ENCODE results near the gene FBRSL1. TPM values are rescaled to one million over a fixed set of nuclear protein-coding genes. Genes with fewer than 3 reads are reported as not detected.

The FBRSL1 gene
- total RNA-seq, 1 donor from 2014 or later = 4.4 TPM

DNA sequence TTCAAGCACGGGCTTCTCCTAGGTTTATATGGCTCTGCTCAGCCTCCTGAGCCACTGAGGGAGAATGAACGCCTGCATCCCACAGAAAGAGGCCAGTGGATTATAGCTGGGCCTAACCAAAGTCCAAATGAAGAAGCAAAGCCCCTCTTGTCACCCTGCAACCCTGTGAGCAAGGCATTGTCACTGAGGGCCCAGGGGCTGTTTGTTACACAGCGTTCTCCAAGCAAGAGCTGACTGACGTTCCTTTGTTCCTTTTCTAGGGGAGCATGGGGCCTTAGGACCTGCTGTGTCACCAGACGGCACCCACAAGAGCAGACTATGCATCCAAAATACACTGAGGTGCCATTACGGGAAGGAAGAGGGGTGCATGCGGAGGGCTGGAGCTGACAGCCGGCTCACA, 4.3 kb upstream of the FBRSL1 start:
- no peak for DNase-seq

DNA sequence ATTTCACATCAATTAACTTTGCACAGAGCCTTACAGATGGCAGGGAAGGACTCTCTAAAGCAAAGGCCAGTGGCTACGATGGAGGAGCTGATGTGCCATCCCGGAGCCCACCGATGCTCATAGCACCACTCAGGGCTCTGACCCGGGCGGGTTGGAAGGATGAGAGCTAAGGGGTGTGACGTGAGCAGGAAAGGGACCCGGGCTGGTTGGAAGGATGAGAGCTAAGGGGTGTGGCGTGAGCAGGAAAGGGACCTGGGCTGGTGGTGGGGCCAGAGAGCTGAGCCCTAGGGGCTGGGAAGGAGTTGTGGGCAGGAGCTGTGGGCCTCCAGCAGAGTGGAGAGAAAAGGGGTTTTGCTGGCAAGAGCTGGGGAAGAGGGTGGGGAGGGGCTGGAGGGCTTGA, 3.8 kb upstream of the FBRSL1 start:
- no peak for DNase-seq

DNA sequence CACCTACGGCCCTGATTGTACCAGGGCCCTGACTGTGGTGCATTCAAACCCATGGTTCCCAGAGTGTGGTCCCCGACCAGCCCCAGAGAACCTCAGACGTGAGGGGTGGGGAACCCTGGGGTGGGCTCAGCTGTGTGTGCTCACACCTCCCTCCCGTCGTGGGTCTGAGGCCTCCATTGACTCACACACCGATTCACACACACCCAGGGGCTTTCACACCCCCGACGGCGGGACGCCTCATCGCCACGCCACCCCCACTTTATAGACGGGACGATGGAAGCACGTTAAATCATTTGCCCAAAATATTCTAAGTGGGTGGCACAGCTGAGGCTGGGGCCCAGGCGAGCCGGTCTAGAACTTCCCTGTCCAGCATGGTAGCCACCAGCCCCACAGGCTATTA, 3.4 kb upstream of the FBRSL1 start:
- DNase-seq = no peak

DNA sequence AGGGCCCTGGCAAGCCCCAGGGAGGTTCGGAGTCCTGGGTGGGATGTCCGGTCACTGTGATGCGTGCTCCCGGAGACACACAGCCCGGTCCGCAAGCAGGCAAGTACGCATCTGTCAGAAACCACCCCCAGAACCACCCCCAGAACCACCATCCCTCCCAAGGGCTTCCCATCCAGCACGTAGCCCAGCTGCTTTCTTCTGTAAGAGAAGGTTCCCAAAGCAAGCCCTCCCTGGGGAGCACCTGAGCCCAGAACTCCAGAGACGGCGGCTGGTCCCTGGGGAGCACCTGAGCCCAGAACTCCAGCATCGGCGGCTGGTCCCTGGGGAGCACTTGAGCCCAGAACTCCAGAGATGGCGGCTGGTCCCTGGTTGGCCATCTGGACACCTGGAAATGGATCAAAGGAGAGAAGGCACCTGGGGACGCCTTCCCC, 2.6 kb upstream of the FBRSL1 start:
- no peak for DNase-seq

DNA sequence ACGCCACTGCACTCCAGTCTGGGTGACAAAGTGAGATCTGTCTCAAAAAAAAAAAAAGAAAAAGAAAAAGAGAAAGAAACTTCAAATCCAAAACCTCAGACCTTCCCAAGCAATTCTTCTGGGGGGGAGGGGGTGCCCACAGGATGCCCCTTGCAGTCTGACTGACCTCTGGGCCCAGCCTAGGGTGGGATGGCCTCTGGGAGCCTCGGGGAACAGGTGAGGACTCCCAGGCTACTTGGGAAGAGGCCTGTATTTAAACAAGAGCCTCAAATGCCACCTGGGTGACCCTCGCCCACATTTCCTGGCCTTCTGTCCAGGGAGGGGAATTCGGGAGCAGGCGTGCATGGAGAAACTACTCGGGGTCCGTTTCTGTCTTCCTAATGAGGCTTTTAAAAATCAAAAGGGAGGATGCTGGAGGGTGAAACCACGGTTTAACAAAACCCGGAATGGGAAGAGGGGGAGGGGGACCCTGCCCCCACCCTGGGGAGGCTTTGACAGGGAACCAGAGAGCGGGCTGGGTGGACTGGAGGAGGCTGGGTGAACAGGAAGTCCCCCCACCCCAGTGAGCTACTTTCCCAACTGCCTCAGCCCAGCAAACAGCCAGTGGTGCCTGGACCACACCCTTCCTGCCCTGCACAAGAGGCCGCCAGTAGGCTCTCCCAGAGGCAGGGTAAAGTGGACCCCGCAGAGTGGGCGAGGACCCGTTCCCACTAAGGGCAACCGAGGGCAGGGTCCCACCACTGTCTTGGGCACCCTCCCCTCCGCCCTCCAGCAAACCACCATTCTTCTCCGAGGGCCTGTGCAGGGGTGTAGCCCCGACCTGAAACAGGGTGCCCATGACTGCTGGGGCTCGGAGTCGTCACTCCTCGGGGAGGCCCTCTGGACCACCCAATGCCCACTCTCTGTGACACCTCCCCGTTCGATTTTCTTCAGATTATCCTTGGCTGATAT, 1.5 kb upstream of the FBRSL1 start:
- no peak for DNase-seq

DNA sequence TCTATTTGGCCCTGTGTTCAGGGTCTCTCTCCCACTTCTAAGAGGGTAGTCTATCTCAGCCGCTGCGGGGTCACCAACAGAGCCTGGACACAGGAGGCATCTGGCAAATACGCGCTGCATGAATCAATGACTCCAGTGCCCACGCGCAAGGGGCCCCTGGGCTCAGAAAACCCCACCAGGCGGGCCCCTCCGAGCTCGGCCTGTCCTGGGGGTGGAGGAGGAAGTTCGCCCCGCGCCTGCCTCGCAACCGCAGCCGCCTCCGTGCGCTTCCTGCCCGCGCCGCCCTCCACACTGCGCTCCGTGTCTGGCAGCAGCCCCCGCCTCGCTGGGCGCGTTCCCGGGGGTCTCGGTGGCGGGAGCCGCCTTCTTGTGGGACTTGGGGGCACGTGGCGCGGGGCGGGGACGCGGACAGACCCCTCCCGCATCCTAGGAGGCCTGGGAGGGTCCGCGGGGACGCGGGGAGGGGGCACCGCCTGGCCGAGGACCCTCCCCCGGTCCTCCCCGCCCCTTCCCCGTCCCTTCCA, 811 bp upstream of the FBRSL1 start:
- DNase-seq = peak; percentile 31

DNA sequence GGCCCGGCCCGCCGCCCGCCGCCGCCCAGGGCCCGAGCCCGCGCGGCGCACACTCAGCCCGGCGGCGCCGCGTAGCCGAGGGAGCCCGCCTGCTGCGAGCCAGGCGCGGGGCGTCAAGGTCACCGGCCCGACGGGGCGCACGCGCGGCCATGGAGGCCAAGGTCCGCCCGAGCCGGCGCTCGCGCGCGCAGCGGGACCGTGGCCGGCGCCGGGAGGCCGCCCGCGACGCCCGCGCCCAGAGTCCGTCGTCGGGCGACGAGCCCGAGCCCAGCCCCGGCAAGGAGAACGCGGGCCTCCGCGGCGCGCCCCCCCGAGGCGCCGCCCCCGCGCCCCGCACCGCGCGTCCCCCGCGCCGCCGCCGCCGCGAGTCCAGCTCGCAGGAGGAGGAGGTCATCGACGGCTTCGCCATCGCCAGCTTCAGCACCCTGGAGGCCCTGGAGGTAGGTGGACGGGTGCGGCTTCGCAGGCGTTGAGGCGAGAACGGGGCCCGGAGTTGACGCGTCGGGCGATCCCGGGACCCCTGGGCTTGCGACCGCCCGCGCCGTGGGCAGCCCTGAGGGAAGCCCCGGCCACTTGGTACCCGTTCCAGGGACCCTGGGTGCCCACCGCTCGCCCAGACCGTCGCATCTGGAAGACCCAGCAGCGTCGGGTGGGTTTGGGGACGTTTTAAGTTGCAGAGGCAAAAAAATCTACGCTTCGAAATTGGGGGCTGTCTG, 629 bp downstream of the FBRSL1 start:
- peak; percentile 45 for DNase-seq

DNA sequence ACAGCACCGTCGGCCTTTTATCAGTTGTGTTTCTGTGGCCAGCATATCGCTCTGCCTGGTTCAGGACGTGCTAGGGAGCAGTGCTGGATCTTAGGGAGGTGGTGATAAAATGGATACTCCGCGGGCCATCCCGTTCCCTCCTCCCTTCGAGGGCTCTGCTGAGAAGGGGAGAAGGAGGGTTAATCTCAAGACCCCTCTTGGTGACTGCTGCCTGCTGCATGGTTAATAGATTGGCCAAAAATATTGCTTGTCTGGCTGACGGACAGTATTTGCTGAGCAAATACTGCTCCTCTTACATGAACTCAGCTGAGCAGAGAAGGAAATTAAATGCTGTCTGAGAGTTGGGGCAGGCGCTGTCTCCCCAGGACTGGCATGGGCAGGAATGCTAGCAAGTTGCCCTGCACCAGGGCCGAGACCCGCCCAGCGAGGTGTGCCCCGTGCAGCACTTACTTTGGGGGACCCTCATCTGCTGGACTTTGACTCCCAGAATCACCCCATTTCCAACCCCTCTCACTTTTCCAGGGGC, 1.2 kb downstream of the FBRSL1 start:
- peak; percentile 26 for DNase-seq

DNA sequence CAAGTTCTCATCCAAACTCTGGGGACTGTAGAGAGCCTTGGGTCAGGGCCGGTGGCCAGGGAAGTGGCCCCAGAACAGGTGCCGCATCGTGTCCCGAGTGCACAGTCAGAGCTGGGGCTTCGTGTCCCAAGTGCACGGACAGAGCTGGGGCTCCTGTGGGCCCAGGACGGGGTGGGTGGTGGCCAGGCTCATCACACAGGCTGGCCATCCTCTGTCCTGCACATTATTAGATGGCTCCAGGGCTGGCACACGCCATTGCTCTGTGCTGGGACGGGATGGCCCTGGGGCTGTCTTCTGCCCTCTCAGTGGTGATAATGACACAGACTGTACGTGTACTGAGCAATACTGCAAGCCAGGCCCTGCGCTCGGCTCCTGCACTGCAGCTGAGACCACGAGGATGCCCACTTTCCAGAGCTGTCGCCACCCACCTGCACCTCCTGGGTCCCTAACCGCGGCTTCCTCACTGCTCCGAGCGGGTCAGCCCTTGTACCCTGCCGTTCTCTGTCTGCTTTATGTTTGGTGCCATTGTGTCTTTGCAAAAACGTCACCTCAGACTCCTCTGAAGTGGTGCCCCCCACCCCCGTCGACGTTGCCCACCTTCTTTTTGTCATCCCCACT, 1.9 kb downstream of the FBRSL1 start:
- DNase-seq = no peak

DNA sequence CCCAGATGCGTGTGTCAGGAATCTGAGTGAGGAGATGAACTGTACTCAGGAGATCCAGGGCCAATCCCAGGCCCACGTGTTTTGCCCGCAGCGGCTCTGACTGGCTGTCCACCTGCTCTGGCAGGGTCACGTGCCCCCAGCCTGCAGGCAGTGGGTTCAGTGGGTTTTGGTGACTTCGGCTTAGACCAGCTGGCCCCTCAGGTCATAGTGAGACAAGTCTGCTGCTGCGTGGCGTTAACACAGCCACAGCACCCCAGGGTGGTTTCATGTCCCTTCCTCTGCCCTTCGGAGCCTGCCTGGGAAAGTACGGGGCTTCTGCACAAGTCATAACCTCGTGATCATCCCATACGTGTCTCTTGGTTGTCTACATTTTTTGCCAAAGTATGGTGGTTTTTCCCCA, 2.6 kb downstream of the FBRSL1 start:
- DNase-seq = no peak

DNA sequence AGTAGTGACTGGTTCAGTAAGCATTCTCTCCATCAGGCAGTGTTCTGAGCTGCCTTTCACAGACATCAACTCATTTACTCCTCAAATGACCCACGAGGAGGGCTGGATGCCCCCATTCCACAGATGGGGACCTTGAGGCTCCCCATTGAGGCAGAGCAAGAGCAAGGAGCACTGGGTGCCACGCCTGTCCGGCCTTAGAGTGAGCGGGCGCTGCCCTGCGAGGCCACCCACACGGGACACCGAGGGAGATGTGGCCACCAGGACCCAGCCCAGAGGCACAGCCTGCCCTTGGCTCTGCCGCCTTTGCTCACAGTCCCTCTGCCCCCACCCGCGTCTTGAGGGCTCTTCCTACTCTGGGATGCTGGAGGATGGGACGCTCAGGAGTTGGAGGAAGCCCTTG, 3.0 kb downstream of the FBRSL1 start:
- DNase-seq = no peak

DNA sequence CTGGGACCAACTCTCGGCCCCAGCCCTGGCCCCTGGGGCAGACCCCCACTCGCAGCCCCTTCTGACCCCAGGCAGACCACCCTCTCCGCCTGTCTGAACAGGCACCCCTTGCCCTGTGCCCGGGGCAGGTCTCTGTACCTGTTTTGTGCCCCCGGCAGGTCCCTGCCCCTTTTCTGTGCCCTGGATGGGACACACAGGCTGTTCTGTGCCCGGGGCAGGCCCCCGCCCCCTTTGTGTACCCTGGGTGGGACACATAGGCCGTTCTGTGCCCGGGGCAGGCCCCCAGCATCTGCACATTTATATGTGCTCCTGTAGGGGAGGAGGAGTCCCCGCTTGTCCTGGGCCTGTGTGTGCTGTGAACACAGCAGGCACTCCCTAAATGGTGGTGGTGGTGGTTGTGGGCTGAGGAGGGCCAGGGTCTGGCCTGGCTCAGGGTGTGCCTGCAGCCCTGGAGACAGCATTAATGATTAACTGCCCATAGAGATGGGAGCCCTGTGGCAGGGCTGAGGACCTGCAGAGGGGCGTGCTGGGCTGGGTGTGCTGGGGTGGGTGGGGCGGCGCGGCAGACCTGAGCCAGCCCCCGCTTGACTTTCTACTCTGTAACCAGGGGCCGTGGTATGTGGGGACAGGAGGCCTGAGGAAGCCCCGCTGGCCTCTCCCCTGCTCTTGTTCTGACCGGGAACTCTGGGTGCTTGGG, 3.7 kb downstream of the FBRSL1 start:
- no peak for DNase-seq

DNA sequence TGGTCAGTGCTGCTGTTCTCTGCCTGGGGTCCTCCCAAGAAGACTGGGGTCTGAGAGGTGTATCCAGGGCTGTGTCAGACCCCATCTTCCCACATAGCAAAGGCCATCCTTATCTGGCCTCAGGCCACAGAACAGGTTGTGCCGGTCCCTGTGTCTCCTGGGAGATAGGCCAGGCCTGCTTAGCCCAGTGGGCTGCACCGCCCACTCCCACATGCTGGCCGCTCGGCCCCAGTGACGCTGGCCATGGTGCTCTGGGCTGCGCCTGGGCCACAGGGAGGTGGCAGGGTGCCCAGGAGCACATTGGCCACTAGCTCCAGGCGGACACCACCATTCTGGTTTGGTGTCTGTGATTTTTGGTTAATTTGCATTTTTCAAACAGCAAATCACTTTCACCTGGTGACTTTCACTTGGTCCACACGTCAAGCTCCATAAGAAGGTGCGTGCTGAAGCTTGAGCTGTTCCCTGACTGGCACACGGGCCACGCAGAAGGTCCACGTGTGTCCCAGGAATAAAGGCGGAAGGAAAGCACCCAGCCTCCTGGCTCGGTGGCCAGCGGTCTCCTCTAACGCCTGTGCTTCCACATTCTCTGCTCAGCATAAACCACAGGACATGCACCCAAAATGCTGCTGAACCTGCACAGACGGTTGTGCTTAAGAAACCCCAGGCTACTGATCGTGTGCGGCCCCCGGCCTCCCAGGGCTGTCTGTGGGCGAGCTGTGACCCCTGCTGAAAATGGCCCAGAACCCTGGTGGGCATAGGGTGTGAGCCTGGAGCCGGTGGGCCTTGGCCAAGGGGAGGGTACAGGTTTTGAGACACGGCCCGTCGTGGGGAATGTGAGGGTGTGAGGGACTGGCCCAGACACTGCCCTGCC, 4.6 kb downstream of the FBRSL1 start:
- no peak for DNase-seq

DNA sequence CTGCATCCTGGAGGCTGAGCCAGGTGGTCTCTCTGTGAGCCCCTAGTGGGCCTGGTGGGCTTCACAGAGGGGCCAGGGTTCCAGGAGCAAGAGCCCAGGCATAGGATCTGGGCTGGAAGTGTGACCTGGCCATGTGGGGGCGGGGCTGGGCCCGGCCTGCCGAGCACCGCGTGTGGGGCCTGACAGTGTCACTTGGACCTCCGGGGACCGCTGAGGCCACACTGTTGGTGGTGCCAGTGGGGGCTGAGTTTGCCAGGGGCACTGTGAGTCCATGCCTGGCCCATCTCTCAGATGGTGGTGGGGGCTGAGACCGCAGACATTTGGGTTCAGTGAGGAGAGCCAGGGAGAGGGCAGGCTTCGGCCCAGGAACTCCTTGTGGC, 5.2 kb downstream of the FBRSL1 start:
- DNase-seq = no peak

DNA sequence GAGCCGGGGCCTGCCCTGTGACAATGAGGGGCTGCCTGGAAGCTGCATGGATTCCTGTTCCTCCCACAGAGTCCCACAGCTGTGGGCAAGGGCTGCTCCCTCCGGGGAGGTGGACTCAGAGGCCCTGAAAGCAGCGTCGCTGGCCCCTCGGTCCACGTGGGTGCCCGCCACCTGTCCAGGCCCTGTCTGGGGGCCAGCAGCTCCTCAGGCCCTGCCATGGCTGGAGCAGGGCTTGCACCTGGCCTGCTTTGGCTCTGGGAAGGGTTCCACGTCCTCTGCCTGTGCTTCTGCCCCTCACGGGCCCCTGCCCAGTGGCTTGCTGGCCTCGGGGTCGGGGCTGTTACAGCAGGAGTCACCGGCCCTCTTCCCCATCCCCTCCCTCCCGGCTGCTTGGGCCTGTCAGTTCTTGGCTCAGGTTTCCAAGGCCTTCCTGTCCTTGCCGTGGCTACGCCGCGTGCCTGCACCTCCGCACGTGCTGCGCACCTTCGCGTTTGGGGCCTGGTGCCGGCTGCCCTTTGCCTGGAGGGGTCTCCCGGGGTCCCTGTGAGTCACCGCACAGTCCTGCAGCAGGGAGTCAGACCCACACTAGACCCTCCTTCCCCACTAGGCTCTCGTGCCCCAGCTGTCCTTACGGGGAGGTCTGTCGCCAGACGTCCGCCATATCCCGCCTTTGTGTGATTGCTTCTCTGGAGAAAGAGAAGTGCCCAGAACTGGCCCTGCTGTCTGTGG, 5.8 kb downstream of the FBRSL1 start:
- no peak for DNase-seq

DNA sequence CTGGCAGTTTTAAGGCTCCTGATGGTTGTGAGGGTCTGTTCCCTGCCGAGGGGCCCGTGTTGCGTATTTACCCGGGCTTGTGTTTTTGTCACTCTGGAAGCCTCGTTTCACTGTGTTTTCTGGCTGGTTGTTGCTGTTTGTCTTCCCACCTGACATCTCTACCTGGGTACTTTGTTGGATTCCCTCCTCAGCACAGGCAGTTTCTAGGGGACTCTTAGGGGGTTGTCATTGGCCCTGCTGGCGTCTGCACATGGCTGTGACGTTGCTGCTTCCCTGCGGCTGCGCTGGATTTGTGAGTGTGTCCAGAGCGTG, 6.4 kb downstream of the FBRSL1 start:
- DNase-seq = no peak

DNA sequence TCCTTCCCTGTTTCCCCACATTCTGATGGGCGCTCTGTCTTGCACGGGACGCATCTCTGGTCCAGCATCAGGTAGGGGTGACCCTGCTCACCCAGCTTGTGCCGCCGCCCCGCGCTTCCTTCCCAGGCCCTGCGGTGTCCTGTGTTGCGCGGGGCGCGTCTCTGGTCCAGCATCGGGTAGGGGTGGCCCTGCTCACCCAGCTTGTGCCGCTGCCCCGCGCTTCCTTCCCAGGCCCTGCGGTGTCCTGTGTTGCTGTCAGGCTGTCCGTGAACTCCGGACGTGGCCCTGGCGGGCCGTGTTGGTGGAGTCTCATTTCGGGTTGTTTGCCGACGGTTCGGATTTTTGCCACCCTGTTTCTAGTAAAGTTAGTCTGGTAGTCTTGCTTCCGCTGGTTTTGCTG, 6.8 kb downstream of the FBRSL1 start:
- DNase-seq = no peak

DNA sequence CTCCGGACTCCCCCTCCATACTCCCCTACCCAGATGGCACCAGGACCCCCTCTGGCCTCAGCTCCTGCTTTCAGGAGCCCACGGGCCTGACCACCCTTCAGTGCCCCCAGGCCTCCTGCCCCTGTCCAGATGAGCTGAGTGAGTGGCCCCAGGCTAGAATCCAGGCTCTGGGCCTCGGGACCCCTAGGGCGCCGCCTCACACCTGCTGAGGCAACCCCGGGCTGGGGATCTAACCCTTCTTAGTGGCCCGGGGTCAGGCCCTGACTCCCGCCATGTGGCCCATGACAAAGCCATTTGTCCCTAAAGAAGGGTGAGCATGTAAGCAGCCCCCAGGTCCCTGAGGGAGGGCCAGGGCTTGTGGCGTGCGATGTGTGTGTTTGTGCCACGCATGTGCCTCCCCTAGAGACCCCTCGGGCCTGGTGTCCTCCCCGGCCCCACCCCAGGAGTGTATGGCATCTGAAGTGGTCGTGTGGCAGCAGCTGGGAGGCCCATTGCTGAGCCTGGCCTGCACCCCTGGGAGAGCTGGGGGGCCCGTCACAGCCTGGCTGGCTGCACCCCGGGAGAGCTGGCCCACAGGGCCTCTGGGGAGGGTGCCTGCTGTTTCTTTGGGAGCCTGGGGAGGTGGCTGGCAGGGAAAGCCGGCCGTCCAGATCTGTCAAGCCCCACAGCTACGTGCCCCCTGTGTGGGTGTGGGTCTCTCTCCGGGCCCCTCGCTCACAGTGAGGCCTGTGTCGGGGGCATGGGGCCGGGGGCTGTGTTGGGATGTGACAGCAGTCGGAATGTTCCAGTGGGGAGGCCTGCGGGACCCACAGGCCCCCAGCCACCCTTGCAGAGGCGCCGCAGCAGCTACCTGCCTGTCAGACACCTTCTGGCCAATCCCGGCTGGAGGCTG, 7.8 kb downstream of the FBRSL1 start:
- DNase-seq = no peak

DNA sequence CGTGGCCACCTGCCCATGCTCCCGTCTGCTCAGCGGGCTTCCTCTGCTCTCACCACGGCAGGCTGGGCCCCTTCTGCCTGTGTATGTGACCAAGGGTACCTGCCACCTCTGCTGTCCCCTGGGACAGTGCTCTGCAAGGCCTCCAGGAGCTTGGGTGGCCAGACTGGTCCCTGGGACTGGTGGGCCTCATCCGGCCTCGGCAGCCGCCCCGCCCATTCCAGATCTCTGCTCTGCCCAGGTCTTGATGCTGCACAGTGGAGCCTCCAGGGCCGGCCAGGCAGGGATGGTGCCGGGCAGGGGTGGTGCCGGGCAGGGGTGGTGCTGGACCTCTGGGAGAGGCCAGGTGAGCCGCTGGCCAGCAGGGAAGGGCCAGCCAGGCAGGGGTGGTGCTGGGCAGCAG, 9.0 kb downstream of the FBRSL1 start:
- DNase-seq = no peak

Data from dermis blood vessel endothelial cell (primary cell).